Endothelial cell of umbilical vein (primary cell): ENCODE measurements around the gene CSGALNACT2.

Experiments
- CTCF ChIP-seq, 2 donors: IDR thresholded peaks; 1 replicate in 1 of 2; 2 replicates in 1 of 2; pipeline ENCODE4 v1.5.1; 2011; ENCODE audit warnings: low read length in 2 of 2, mild to moderate bottlenecking in 2 of 2, moderate library complexity in 2 of 2, control low read depth in 1 of 2, inconsistent platforms in 1 of 2, low read depth in 1 of 2; ENCODE audit not compliant: insufficient read depth in 1 of 2; ENCODE audit errors: extremely low read depth in 1 of 2
- EZH2 ChIP-seq: IDR thresholded peaks from 2 replicates; pipeline ENCODE4 v1.6.1; 2012; ENCODE audit warnings: borderline replicate concordance, low read depth, mild to moderate bottlenecking, moderate library complexity, low read length, inconsistent platforms; ENCODE audit not compliant: severe bottlenecking
- FOS ChIP-seq: IDR thresholded peaks from 2 replicates; pipeline ENCODE4 v1.6.1; 2011; ENCODE audit warnings: mild to moderate bottlenecking, low read length, moderate library complexity, borderline replicate concordance; ENCODE audit not compliant: insufficient read depth
- POLR2A ChIP-seq: IDR thresholded peaks from 2 replicates; pipeline ENCODE4 v1.6.1; 2012; ENCODE audit warnings: low read depth, mild to moderate bottlenecking, control low read depth, low read length
- POLR2AphosphoS5 ChIP-seq: IDR thresholded peaks from 2 replicates; pipeline ENCODE4 v1.6.1; 2012; ENCODE audit warnings: low read depth, mild to moderate bottlenecking, control low read depth, low read length, moderate library complexity; ENCODE audit not compliant: insufficient read depth
- TF ChIP-seq, protein P1 (sequence below): IDR thresholded peaks from 2 replicates; pipeline ENCODE4 v1.6.1; 2011; ENCODE audit not compliant: insufficient read depth, insufficient read length

DNA sequence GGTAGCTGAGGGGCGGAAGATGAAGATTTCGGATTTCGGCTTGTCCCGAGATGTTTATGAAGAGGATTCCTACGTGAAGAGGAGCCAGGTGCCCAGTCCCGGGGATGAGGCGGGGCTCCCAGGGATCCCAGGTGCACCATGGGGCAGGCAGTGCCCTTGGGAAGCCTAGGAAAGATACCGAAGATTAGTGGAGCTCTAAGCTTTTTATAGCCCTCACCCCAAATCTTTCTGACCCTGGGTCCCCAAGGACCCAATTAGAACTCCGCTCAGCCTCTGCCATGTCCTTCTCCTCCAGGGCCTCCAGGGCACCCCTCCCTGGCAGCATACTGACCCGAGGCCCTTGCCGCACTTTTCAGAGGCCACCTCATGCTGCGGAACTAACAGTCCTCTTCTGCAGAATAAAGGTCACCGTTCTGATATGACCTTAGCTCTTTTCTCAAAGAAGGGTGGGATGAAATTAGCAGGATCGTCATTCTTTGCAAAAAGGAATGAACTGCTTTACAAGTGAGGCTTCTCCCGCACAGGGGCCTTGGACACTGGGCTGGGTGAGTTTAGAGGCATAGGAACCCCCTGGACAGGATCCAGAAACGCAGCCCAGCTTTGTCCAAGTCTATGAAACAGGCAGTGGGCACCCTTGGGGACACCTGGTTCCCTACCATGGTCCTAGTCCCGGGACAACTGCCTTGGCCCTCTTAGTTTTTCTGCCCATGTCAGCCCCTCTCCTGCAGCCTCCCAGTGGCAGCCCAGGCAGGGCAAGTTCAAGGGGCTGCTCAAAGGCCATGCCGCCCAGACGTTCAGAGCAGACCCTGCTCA is 17.9 kb upstream of the CSGALNACT2 start:
- TF ChIP-seq POLR2AphosphoS5 = no peak
- no peak for TF ChIP-seq POLR2A
- TF ChIP-seq, protein P1, sequence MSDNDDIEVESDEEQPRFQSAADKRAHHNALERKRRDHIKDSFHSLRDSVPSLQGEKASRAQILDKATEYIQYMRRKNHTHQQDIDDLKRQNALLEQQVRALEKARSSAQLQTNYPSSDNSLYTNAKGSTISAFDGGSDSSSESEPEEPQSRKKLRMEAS = no peak
- TF ChIP-seq CTCF (IDR thresholded peaks at IDR 0.05; ENCODE audit: extremely low read depth in 1 of 2, insufficient read depth in 1 of 2, low read depth in 1 of 2, low read length in 2 of 2) = no peak
- TF ChIP-seq FOS = no peak
- no peak for TF ChIP-seq EZH2
